Loucy (cell line): ENCODE results near the gene DNM3.

ENCODE experiments used
- H2AFZ ChIP-seq: fragments of 200-600 bp; sonication (generic); 2 replicates; pipeline ENCODE4 v1.6.0; 2016; ENCODE audit warnings: antibody characterized with exemption, mild to moderate bottlenecking, low read length, moderate library complexity
- H3F3A ChIP-seq: fragments of 200-600 bp; 2 replicates; pipeline ENCODE4 v1.6.0; 2016; ENCODE audit warnings: antibody characterized with exemption, low read depth, mild to moderate bottlenecking
- H3K27me3 ChIP-seq: fragments of 200-600 bp; sonication (generic); 2 replicates; pipeline ENCODE4 v1.6.1; 2014; ENCODE audit warnings: low read length, mild to moderate bottlenecking; ENCODE audit not compliant: insufficient read depth, poor library complexity, severe bottlenecking
- H3K36me3 ChIP-seq: fragments of 200-600 bp; sonication (generic); 2 replicates; pipeline ENCODE4 v1.6.1; 2016; ENCODE audit warnings: low read length; ENCODE audit not compliant: insufficient read depth
- H3K4me1 ChIP-seq: fragments of 200-600 bp; sonication (generic); 2 replicates; pipeline ENCODE4 v1.5.1; 2014; ENCODE audit warnings: low read length, mild to moderate bottlenecking; ENCODE audit not compliant: insufficient read depth, poor library complexity, severe bottlenecking
- H3K4me2 ChIP-seq: fragments of 200-600 bp; sonication (generic); 2 replicates; pipeline ENCODE4 v1.6.0; 2014; ENCODE audit warnings: antibody characterized with exemption, low read length, low read depth, mild to moderate bottlenecking; ENCODE audit not compliant: poor library complexity, severe bottlenecking
- H3K4me3 ChIP-seq: fragments of 200-600 bp; sonication (generic); 2 replicates; pipeline ENCODE4 v1.5.1; 2014; ENCODE audit warnings: low read length, mild to moderate bottlenecking, mixed read lengths; ENCODE audit not compliant: poor library complexity, severe bottlenecking
- H3K79me2 ChIP-seq: fragments of 200-600 bp; sonication (generic); 2 replicates; pipeline ENCODE4 v1.6.1; 2014; ENCODE audit warnings: low read length; ENCODE audit not compliant: insufficient read depth
- H3K9ac ChIP-seq: fragments of 200-600 bp; sonication (generic); 2 replicates; pipeline ENCODE4 v1.6.0; 2014; ENCODE audit warnings: mild to moderate bottlenecking, low read depth, low read length, moderate library complexity; ENCODE audit not compliant: poor library complexity, severe bottlenecking
- H3K9me2 ChIP-seq: fragments of 200-600 bp; sonication (generic); replicated peaks from 2 replicates; pipeline ENCODE4 v1.6.1; 2016; ENCODE audit warnings: low read depth, low read length, mixed read lengths
- H3K9me3 ChIP-seq: fragments of 200-600 bp; sonication (generic); 2 replicates; pipeline ENCODE4 v1.6.1; 2014; ENCODE audit warnings: mild to moderate bottlenecking, antibody characterized with exemption, low read length, low read depth; ENCODE audit not compliant: insufficient read depth
- H4K20me1 ChIP-seq: fragments of 200-600 bp; sonication (generic); 2 replicates; pipeline ENCODE4 v1.6.0; 2014; ENCODE audit warnings: antibody characterized with exemption, low read length, mild to moderate bottlenecking; ENCODE audit not compliant: insufficient read depth, poor library complexity, severe bottlenecking
- CTCF ChIP-seq: fragments of 200-600 bp; sonication (generic); conservative IDR thresholded peaks from 2 replicates; pipeline ENCODE4 v1.5.1; 2014; ENCODE audit warnings: mild to moderate bottlenecking, antibody characterized with exemption, low read length
- EZH2phosphoT487 ChIP-seq: fragments of 200-600 bp; IDR thresholded peaks from 2 replicates; pipeline ENCODE4 v1.6.1; 2018; ENCODE audit warnings: antibody characterized with exemption, mild to moderate bottlenecking, moderate library complexity, borderline replicate concordance

The DNM3 gene

GRCh38 chr1:171935086-171935485 is 93.8 kb downstream of the DNM3 start:
- H3K27me3 ChIP-seq, result no peaks in the 10 kb centered on the region
- no peaks in the 10 kb centered on the region for H3K9me3 ChIP-seq
- no peak overlapping the region for H3K4me3 ChIP-seq
- H3K79me2 ChIP-seq, result no peaks in the 10 kb centered on the region
- H3K36me3 ChIP-seq, result no peaks in the 10 kb centered on the region
- no peaks in the 10 kb centered on the region for H4K20me1 ChIP-seq
- no peaks in the 10 kb centered on the region for H3K9me2 ChIP-seq
- H3F3A ChIP-seq, result no peaks in the 10 kb centered on the region
- H3K4me2 ChIP-seq, result no peak overlapping the region
- no peak for TF ChIP-seq EZH2phosphoT487
- TF ChIP-seq CTCF, result no peak
- H3K4me1 ChIP-seq, result no peaks in the 10 kb centered on the region
- no peak overlapping the region for H3K9ac ChIP-seq
- no peak overlapping the region for H2AFZ ChIP-seq

- Histone ChIP-seq H3K4me1 (no peaks in the 10 kb centered on the region), H3K4me2 (no peak overlapping the region), H3K27me3 (no peaks in the 10 kb centered on the region), H3K9me3 (no peaks in the 10 kb centered on the region), H3F3A (no peaks in the 10 kb centered on the region), H3K4me3 (no peak overlapping the region), H4K20me1 (no peaks in the 10 kb centered on the region), H3K36me3 (no peaks in the 10 kb centered on the region), H2AFZ (no peak overlapping the region), H3K9ac (no peak overlapping the region), H3K9me2 (no peaks in the 10 kb centered on the region), H3K79me2 (no peaks in the 10 kb centered on the region)
- TF ChIP-seq CTCF, result no peak
- no peak for TF ChIP-seq EZH2phosphoT487
Observed at GRCh38 chr1:171935664-171936063, 94.4 kb downstream of the DNM3 start.

- Histone ChIP-seq H3K27me3 (no peaks in the 10 kb centered on the region), H3K79me2 (no peaks in the 10 kb centered on the region), H3K9ac (no peak overlapping the region), H3K4me1 (no peaks in the 10 kb centered on the region), H3K9me2 (no peaks in the 10 kb centered on the region), H4K20me1 (no peaks in the 10 kb centered on the region), H3K4me2 (no peak overlapping the region), H3K4me3 (no peak overlapping the region), H3K9me3 (no peaks in the 10 kb centered on the region), H3F3A (no peaks in the 10 kb centered on the region), H2AFZ (no peak overlapping the region), H3K36me3 (no peaks in the 10 kb centered on the region)
- no peak for TF ChIP-seq EZH2phosphoT487
- no peak for TF ChIP-seq CTCF
Observed at GRCh38 chr1:171937938-171938337, 96.6 kb downstream of the DNM3 start.
